GM18508 (cell line): ENCODE data around the gene EXOSC1.
"Not testable (repeated sequence)": the region's sequence is repeated elsewhere in the genome, so short reads cannot be mapped to it uniquely, and the experiment has no call there.

Experiments
- ATAC-seq: cut with Tn5 transposase; IDR thresholded peaks from one replicate; pipeline ENCODE4 v1.9.1; 2021; ENCODE audit warnings: moderate number of reproducible peaks; ENCODE audit not compliant: insufficient read depth, unreplicated experiment

EXOSC1 gene, protein sequence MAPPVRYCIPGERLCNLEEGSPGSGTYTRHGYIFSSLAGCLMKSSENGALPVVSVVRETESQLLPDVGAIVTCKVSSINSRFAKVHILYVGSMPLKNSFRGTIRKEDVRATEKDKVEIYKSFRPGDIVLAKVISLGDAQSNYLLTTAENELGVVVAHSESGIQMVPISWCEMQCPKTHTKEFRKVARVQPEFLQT

DNA sequence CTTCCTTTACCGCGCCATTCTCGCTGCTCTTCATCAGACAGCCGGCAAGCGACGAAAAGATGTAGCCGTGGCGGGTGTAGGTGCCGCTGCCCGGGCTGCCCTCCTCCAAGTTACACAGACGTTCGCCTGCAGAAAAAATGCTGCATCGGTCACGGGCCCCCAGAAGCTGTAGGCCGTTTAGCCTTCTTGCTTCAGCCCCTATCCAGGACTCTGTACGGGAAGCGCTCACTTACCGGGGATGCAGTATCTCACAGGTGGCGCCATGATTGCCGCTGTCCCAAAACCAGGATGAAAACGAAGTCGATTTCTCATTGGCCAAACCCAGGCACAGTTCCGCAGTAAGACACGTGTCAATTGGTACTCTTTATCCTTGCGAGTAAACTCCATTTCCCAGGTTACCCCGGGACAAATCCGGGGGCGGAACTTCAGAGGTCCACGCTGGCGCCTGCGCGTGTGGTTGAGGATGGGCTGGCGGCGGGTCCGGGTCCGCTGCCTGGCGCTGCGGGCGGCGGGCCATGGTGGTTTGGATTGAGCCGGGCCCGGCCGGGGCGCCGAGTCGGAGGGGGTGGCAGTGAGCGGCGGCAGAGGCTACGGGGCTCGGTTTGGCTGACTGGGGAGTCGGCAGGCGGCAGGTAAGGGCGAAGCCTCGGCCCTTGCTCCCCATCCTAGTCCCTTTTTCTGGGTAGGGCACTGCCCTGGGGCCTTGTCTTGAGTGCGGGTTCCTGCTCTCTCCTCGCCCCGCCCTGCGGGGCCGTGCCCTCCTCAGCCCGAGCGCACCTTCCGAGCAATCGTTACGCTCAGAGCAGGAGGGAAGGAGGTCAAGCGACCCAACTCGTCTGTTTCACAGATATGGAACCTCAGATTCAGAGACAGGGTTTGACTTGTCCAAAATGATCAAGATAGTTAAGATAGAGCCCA, at the start of gene EXOSC1, which contains the start of gene ZDHHC16:
Gene EXOSC1, minus strand, starts transcription at position 285 of the 918 bp plus-strand sequence. Its CDS starts 21 bp downstream, at position 264.
Gene ZDHHC16, plus strand, starts transcription at position 454 of the 918 bp plus-strand sequence. CDS start 5,501 bp downstream, outside the sequence.
- peak; percentile 88 for ATAC-seq

- ATAC-seq, result no peak
These were observed 49.2 kb upstream of the EXOSC1 start for GRCh38 chr10:97494863-97495506.

GRCh38 chr10:97494151-97494550, 48.3 kb upstream of the EXOSC1 start:
- ATAC-seq, result no peak

DNA sequence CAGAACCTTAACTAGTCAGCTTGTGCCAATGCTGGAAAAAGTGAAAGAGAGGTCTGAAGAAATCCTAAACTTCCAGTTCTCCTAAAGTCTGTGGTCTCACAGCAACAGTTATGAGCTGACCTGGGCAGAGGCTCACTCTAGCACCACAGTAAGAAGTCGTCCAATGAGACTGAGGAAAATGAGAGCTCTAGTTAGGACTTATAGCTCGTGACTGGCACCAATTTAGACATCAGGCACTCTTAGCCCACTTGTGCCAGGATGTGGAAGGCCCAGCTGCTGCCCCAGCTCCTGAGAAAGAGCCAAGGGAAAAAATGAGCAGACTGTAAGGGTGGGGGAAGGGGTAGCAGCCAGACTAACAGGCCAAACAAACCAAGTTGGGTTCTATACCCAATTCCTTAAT, 44.8 kb upstream of the EXOSC1 start:
- ATAC-seq, result no peak

GRCh38 chr10:97485647-97486281, 40.0 kb upstream of the EXOSC1 start:
- no peak for ATAC-seq

DNA sequence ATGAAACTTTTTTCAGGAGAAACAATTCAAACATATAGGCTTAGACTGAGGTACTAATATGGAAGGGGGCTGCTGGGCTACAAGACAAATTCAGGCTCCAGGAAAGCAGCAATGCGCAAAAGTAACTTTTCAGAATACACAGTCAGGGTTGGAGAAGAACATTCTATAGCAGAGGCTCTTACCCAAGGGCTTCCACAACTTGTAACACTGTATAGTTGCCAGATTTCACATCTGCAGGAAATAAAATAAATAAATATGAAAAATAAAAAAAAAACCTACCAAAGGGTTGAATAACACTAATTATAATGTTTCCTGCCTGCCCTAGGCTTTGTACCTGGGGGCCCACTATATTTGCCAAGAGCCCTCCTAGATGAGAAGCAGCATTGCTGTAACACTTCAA, 38.1 kb upstream of the EXOSC1 start:
- no peak for ATAC-seq

DNA sequence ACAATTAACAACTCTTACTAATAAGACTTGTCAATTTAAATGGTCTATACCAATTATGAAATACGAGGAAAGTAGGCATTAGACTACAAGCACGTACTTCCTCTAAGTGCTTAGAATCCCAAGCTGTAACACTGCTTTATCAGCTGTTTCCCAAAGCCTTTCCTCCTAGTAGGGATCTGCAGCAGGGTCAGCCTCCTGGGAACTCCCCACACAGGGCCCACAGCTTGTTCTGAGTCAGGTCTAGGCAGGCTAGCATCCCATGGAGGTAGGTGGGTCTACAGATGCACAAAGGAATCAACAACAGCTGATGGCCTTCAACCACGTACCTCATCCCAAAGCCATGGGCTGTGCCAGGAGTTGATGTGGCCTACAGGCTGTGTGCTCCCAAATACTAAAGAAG, 37.7 kb upstream of the EXOSC1 start:
- ATAC-seq, result no peak

DNA sequence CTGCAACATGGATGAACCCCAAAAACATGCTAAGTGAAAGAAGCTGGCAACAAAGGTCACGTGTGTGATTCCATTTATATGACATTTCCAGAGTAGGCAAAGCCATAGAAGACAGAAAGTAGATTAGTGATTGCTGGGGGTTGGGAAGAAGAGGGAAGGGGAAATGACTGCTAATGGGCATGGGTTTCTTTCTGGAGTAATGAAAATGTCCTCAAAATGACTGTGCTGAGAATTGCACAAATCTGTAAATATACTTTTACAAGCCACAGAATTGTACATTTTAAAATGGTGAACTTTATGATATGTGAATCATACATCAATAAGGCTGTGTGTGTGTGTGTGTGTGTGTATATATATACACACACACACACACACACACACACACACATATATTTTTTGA, 36.6 kb upstream of the EXOSC1 start:
- ATAC-seq, result no peak

- no peak for ATAC-seq
These were observed 35.3 kb upstream of the EXOSC1 start for GRCh38 chr10:97481071-97481470.

- ATAC-seq, result no peak
These were observed 34.1 kb upstream of the EXOSC1 start for GRCh38 chr10:97479939-97480338.

GRCh38 chr10:97479410-97479809, 33.6 kb upstream of the EXOSC1 start:
- not testable (repeated sequence) for ATAC-seq

- no peak for ATAC-seq
These were observed 30.3 kb upstream of the EXOSC1 start for GRCh38 chr10:97475936-97476594.

DNA sequence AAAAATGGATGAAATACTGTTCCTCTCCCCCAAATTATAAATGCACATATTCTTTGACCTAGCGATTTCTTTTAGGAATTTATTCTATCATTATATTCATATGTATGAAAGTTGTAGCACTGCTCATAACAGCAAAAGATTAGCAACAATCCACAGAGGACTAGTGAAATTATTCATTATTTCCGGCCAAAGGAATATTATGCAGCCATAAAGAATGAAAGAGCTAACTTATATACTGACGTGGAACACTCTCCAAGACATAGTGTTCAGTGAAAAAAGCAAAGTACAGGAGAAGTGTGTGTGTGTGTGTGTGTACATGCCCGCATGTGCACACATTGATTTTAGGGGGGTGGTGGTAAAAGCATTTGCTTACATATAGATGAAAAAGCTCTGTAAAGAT, 29.1 kb upstream of the EXOSC1 start:
- no peak for ATAC-seq

GRCh38 chr10:97468781-97469180, 23.0 kb upstream of the EXOSC1 start:
- ATAC-seq, result not testable (repeated sequence)

DNA sequence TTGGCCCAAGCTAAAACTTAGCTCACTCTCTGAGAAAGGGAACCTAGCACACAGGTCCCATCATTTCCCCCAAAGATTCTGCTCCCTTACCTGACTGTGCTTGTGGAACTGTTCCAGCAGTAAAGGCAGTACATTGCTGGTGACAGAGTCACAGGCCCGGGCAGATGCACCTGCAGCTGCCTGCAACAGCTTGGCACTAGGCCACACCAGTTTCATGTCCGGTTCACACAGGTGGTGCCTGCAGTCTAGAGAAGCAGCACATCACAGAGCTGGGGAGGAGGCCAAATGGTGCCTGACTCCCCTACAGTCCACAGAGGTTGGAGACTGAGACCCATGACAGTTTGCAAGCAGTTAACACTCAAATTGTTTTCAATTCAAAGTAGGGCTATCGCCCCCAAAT, 22.4 kb upstream of the EXOSC1 start:
- ATAC-seq, result no peak

- ATAC-seq, result no peak
These were observed 20.9 kb upstream of the EXOSC1 start for GRCh38 chr10:97466755-97467154.

DNA sequence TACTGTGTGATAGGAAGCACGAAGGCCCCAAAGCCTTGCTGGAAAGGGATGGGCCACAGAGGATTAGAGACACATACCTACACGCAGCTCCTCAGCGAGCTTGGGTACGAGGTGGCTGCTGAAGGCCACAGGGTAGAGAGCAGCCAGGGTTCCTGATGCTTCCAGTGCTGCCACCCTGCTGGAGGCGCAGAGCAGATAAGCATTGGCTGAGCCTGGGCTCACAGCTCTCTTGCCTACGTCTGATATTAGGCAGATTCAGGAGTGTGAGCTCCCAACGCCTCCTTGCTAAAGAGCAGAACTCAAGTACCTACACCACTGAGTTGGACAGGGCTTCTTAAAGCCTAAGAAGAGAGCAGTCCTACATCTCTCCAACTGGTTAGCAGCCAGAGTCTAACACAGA, 20.2 kb upstream of the EXOSC1 start:
- ATAC-seq, result no peak

DNA sequence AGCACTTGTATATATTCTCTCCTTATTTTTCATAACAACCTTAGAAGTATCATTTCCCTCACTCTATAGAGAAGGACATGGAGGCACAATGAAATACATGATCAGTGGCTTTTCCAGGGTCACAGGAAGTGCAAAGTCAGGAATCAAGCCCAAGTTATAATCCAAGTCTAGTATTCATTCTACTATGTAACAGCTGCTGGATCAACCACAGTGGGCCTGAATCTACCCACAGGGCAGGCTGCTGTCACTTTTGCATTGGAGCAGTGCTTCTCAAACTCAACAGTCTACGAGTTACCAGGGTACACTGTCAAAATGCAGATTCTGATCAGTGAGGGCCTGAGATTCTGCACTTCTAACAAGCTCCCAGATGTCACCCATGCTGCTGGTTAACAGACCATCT, 18.4 kb upstream of the EXOSC1 start:
- no peak for ATAC-seq

GRCh38 chr10:97463363-97464132, 17.7 kb upstream of the EXOSC1 start:
- no peak for ATAC-seq
